ENCODE measurements around the gene LRMDA.

Gene LRMDA

DNA sequence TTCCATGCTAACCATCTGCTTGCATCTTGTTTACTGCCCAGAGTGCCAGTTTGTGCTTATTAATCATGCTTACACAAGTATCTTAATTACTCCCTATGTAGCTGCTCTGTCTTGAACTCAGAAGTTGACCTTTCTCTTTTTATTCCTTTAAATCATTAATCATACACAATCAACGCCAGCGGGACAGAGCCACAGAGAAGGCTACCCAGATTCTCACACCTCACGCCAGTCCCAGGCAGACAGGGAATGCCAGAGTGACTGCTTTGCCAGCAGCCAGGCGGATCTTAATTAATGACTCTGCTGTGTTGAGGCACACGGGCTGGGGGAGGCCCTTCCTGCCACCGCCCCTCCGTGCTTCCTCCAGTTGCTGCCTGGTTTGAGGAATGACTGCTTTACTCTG, 229.4 kb downstream of the LRMDA start:
- Histone ChIP-seq H3K27me3 (ENCODE audit: control insufficient read depth, insufficient read depth, low read length) (no peaks in the 10 kb centered on the region), H3K36me3 (ENCODE audit: control insufficient read depth, insufficient read depth, low read length) (no peaks in the 10 kb centered on the region), H3K27ac (ENCODE audit: low read length) (no peak overlapping the region), H3K4me3 (ENCODE audit: low read length) (no peak overlapping the region), H3K9me3 (ENCODE audit: control insufficient read depth, insufficient read depth, low read length) (no peaks in the 10 kb centered on the region), H3K4me1 (ENCODE audit: control insufficient read depth, insufficient read depth, low read length) (no peaks in the 10 kb centered on the region)
- no CpG with 5 or more reads among the region's 7 CpGs for WGBS (ENCODE audit: insufficient coverage, insufficient read length)
- DNase-seq (ENCODE audit: low read depth, low spot score) = no peak

DNA sequence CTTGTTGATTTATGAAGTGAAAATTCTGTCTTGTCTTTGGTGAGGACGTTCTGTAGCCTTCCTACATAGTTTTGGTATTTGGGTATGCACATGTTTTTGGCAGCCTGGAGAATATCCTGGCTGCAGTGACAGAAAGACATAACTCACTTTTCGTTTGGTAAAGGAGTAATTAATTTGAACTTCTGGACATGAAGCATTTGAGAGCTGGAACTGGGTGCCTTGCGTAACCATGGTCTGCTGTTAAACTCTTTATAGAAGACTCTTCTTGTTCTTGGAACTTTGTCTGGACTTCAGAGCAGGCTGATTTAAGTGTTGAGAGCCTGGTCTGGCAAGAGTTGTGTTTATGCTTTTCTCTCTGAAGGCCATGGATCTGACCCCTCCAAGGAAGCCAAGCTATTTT, 231.3 kb downstream of the LRMDA start:
- Histone ChIP-seq H3K27me3 (ENCODE audit: control insufficient read depth, insufficient read depth, low read length) (no peaks in the 10 kb centered on the region), H3K9me3 (ENCODE audit: control insufficient read depth, insufficient read depth, low read length) (no peaks in the 10 kb centered on the region), H3K36me3 (ENCODE audit: control insufficient read depth, insufficient read depth, low read length) (no peaks in the 10 kb centered on the region), H3K4me3 (ENCODE audit: low read length) (no peak overlapping the region), H3K4me1 (ENCODE audit: control insufficient read depth, insufficient read depth, low read length) (no peaks in the 10 kb centered on the region), H3K27ac (ENCODE audit: low read length) (no peak overlapping the region)
- no peak for DNase-seq (ENCODE audit: low read depth, low spot score)
- no CpG with 5 or more reads among the region's 3 CpGs for WGBS (ENCODE audit: insufficient coverage, insufficient read length)

DNA sequence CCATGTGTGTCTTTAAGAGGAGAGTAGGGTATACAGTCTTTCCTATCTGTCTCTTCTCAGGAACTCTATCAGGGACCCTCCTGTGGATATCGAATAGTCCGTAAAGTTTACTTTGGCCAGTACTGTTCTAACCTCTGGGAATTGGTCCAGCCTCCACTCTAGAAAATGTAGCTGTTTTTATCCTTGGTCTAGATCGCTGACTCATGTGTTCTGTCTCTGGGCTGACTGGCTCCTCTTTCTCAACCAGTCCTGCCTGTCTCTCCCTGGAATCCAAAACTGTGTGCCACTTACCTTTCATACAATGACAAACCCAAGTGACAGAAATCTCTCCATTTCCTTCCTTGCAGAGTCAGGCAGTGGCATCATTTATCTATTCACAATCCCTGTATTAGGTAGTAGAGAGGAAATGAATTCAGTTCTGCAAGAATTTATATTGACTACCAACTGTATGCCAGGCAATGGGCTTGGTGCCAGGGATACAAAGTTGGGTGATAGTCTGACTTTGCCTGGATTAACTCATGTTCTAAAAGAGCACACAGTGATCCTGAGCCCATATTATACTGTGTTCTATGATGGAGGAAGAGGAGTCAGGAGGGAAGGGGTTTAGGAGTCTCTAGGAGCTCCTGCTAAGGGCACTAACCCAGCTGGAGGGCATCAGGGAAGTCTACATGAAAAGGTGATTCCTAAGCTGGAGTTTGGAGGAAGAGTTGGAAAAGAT, 232.7 kb downstream of the LRMDA start:
- no peaks in the 10 kb centered on the region; the same call in 1 of the 2 replicates for H3K27me3 ChIP-seq (ENCODE audit: control insufficient read depth, insufficient read depth, low read length)
- DNase-seq (ENCODE audit: low read depth, low spot score) = no peak
- no peaks in the 10 kb centered on the region for H3K36me3 ChIP-seq (ENCODE audit: control insufficient read depth, insufficient read depth, low read length)
- H3K4me1 ChIP-seq (ENCODE audit: control insufficient read depth, insufficient read depth, low read length) = no peaks in the 10 kb centered on the region
- no CpG with 5 or more reads among the region's 3 CpGs for WGBS (ENCODE audit: insufficient coverage, insufficient read length)
- no peaks in the 10 kb centered on the region for H3K9me3 ChIP-seq (ENCODE audit: control insufficient read depth, insufficient read depth, low read length)
- no peak overlapping the region for H3K27ac ChIP-seq (ENCODE audit: low read length)
- no peak overlapping the region for H3K4me3 ChIP-seq (ENCODE audit: low read length)

DNA sequence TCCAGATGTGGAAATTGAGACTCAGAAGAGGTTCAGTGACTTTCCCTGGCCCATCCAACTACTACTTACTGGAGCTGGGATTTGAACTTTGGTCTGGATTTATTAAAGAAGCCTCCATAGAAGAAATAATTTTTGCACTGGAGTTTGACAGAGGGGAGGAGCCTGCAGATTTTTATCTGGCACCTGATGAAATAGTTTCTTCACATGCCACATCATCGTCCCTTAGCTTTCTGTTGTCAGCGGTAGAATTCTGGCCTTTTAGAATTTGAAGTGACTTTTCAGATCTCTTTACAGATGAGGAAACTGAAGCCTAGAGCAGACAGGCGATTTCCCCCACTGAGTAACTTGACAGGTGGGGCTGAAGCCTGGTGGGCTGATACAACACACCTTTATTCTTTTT, 233.5 kb downstream of the LRMDA start:
- Histone ChIP-seq H3K4me1 (ENCODE audit: control insufficient read depth, insufficient read depth, low read length) (no peaks in the 10 kb centered on the region), H3K36me3 (ENCODE audit: control insufficient read depth, insufficient read depth, low read length) (no peaks in the 10 kb centered on the region), H3K9me3 (ENCODE audit: control insufficient read depth, insufficient read depth, low read length) (no peaks in the 10 kb centered on the region), H3K27me3 (ENCODE audit: control insufficient read depth, insufficient read depth, low read length) (no peaks in the 10 kb centered on the region; the same call in 1 of the 2 replicates), H3K27ac (ENCODE audit: low read length) (no peak overlapping the region), H3K4me3 (ENCODE audit: low read length) (no peak overlapping the region)
- DNase-seq (ENCODE audit: low read depth, low spot score) = no peak
- no CpG with 5 or more reads among the region's 3 CpGs for WGBS (ENCODE audit: insufficient coverage, insufficient read length)

DNA sequence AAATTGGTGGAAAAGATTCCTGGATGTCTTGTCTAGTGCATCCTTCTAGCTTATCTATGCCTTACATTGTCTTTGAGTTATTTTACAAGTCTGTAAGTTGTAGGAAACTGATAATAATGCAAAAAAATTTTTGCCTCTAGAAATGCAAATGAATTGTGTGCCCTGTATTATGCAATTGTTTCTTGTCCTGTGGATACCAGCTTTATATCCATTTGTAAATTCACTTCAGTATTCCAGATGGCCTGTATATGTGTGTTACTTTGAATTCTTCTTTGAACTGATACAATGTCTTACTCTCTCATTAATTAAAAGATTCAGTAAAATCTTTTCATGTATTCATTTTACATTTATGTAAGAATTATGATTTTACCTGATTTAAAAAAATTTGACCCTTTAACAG, 234.3 kb downstream of the LRMDA start:
- Histone ChIP-seq H3K4me1 (ENCODE audit: control insufficient read depth, insufficient read depth, low read length) (no peaks in the 10 kb centered on the region), H3K36me3 (ENCODE audit: control insufficient read depth, insufficient read depth, low read length) (no peaks in the 10 kb centered on the region), H3K9me3 (ENCODE audit: control insufficient read depth, insufficient read depth, low read length) (no peaks in the 10 kb centered on the region), H3K4me3 (ENCODE audit: low read length) (no peak overlapping the region), H3K27me3 (ENCODE audit: control insufficient read depth, insufficient read depth, low read length) (no peaks in the 10 kb centered on the region; the same call in 1 of the 2 replicates), H3K27ac (ENCODE audit: low read length) (no peak overlapping the region)
- no peak for DNase-seq (ENCODE audit: low read depth, low spot score)

DNA sequence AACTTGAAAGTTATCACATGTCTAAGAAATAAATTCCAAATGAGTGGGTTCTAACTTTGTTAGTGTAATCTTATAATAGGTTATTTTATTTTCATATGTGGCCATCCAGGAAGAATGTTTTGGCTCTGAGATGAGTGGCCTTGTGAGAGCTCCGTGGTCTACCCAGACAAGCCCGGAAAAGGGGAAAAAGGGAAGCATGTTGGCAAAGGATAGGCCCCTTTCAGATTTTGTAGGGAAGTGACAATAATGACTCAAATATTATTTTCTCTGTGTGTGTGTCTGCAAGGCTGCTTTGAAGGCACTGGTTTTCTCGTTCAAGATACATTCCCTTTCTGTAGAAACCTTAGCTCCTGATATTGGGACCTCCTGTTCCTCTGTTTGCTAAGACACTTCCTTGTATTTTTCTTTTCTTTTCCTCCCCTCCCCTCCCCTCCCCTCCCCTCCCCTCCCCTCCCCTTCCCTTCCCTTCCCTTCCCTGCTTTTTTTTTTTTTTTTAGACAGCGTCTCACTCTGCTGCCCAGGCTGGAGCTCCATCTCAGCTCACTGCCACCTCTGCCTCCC, 240.8 kb downstream of the LRMDA start:
- Histone ChIP-seq H3K27ac (ENCODE audit: low read length) (no peak overlapping the region), H3K9me3 (ENCODE audit: control insufficient read depth, insufficient read depth, low read length) (no peaks in the 10 kb centered on the region), H3K4me3 (ENCODE audit: low read length) (no peak overlapping the region), H3K4me1 (ENCODE audit: control insufficient read depth, insufficient read depth, low read length) (no peaks in the 10 kb centered on the region), H3K27me3 (ENCODE audit: control insufficient read depth, insufficient read depth, low read length) (no peaks in the 10 kb centered on the region; the same call in 1 of the 2 replicates), H3K36me3 (ENCODE audit: control insufficient read depth, insufficient read depth, low read length) (no peaks in the 10 kb centered on the region)
- no CpG with 5 or more reads among the region's 4 CpGs for WGBS (ENCODE audit: insufficient coverage, insufficient read length)
- DNase-seq (ENCODE audit: low read depth, low spot score) = no peak

DNA sequence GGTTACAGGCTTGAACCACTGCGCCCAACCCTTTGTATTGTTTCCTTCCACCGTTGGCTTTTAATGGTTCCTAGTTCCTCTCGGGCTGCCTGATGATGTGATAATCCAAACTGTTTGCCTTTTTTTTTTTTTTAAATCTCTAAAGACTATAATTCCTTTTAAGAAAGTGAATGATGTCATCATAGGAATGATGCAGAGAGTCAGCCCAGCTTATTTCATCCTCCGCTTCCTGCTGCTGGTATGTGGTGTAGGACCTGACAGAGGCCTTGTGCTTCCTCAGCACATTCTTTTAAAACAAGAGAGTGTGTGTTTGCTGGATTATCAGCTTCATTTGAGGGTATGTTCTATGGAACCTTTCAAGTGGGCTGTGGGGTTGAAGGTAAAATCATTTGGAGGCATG, 241.4 kb downstream of the LRMDA start:
- Histone ChIP-seq H3K27ac (ENCODE audit: low read length) (no peak overlapping the region), H3K9me3 (ENCODE audit: control insufficient read depth, insufficient read depth, low read length) (no peaks in the 10 kb centered on the region)
- no CpG with 5 or more reads among the region's 4 CpGs for WGBS (ENCODE audit: insufficient coverage, insufficient read length)

DNA sequence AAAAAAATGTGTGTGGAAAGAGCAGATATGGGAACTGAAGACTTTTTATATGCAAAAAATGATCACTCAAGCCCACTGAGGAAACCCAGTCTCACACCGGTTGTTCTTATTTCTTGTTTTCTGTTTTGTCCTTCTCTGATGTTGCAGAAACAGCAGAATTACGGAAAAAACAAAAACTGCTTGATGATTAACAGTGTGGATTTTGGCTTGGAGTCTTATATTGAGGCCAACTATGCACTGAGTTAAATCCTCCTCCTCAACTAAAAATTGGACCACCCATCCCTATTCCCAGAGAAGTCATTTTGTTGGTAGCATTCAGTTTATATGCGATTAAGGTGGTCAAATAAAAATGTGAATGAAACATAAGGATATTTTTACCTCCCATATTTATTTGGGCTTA, 246.1 kb downstream of the LRMDA start:
- WGBS (ENCODE audit: insufficient coverage, insufficient read length) = no CpG with 5 or more reads among the region's 3 CpGs
- DNase-seq (ENCODE audit: low read depth, low spot score) = no peak
- Histone ChIP-seq H3K36me3 (ENCODE audit: control insufficient read depth, insufficient read depth, low read length) (no peaks in the 10 kb centered on the region), H3K9me3 (ENCODE audit: control insufficient read depth, insufficient read depth, low read length) (no peaks in the 10 kb centered on the region), H3K27ac (ENCODE audit: low read length) (no peak overlapping the region), H3K27me3 (ENCODE audit: control insufficient read depth, insufficient read depth, low read length) (no peaks in the 10 kb centered on the region), H3K4me1 (ENCODE audit: control insufficient read depth, insufficient read depth, low read length) (no peaks in the 10 kb centered on the region), H3K4me3 (ENCODE audit: low read length) (no peak overlapping the region)

More for the DNA sequence above, 241.4 kb downstream of the LRMDA start:
- no peak for DNase-seq (ENCODE audit: low read depth, low spot score)
- no peaks in the 10 kb centered on the region for H3K36me3 ChIP-seq (ENCODE audit: control insufficient read depth, insufficient read depth, low read length)
- no peaks in the 10 kb centered on the region for H3K4me1 ChIP-seq (ENCODE audit: control insufficient read depth, insufficient read depth, low read length)
- H3K4me3 ChIP-seq (ENCODE audit: low read length) = no peak overlapping the region
- H3K27me3 ChIP-seq (ENCODE audit: control insufficient read depth, insufficient read depth, low read length) = no peaks in the 10 kb centered on the region; the same call in 1 of the 2 replicates

DNA sequence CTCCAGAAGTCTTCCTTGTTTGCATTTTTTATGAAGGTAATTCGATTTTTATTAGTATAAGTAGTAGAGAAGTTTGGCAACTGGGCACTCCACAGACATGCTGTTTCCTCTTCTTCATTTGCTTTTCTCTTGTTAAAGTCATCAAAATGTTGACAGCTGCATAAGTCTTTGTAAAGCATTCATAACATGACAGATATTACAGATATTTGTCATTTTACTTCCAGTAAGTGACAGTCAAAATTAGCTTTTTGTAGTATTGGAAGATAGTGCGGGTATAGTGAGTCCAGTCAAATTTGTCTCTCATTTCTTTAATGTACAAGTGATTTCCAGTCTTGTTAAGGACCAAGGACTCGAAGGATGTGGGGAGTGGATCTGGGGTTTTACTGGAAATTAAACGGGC, 247.1 kb downstream of the LRMDA start:
- DNase-seq (ENCODE audit: low read depth, low spot score) = no peak
- Histone ChIP-seq H3K4me1 (ENCODE audit: control insufficient read depth, insufficient read depth, low read length) (no peaks in the 10 kb centered on the region), H3K4me3 (ENCODE audit: low read length) (no peak overlapping the region), H3K9me3 (ENCODE audit: control insufficient read depth, insufficient read depth, low read length) (no peaks in the 10 kb centered on the region), H3K36me3 (ENCODE audit: control insufficient read depth, insufficient read depth, low read length) (no peaks in the 10 kb centered on the region), H3K27ac (ENCODE audit: low read length) (no peak overlapping the region), H3K27me3 (ENCODE audit: control insufficient read depth, insufficient read depth, low read length) (no peaks in the 10 kb centered on the region)
- WGBS (ENCODE audit: insufficient coverage, insufficient read length) = no CpG with 5 or more reads among the region's 4 CpGs

DNA sequence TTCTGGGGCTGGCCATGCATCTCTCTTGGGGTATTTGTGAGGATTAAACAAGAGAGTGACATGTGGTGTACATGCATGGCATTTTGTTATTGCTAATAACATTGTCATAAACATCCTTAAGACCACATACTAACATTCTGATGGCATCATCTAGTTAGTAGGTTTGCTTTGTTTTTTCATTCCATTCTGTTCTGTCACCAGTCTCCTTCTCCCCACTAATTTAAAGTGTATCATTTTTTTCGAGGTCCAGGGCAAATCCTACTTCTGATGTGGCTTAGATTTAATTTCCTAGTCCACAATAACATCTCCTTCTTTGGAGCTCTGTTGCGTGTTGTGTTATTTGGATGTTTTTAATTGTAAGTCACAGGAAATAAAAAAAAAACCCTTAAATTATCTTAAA, 248.1 kb downstream of the LRMDA start:
- no peaks in the 10 kb centered on the region for H3K36me3 ChIP-seq (ENCODE audit: control insufficient read depth, insufficient read depth, low read length)
- H3K27me3 ChIP-seq (ENCODE audit: control insufficient read depth, insufficient read depth, low read length) = no peaks in the 10 kb centered on the region
- no peak overlapping the region for H3K27ac ChIP-seq (ENCODE audit: low read length)
- no peaks in the 10 kb centered on the region for H3K9me3 ChIP-seq (ENCODE audit: control insufficient read depth, insufficient read depth, low read length)
- no peak overlapping the region for H3K4me3 ChIP-seq (ENCODE audit: low read length)
- DNase-seq (ENCODE audit: low read depth, low spot score) = no peak
- no CpG with 5 or more reads among the region's 2 CpGs for WGBS (ENCODE audit: insufficient coverage, insufficient read length)
- no peaks in the 10 kb centered on the region for H3K4me1 ChIP-seq (ENCODE audit: control insufficient read depth, insufficient read depth, low read length)

DNA sequence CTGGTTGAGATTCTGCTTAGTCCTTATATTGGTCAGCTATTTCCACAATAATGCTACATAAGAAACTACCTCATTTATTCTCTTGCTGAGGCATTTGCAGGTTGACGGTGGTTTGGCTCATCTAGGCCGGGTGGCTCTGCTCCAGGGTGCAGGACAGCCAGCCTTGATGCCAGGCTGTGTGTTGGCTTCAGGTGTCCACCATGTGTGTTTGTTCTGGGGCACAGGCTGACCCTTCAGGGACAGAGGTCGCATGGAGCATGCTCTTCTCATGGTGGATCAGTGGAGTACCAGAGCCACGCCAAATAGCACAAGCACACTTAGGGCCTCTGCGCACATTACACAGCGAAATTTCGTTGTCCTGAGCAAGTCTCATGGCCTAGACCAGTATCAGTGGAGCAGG, 249.9 kb downstream of the LRMDA start:
- Histone ChIP-seq H3K36me3 (ENCODE audit: control insufficient read depth, insufficient read depth, low read length) (no peaks in the 10 kb centered on the region), H3K4me1 (ENCODE audit: control insufficient read depth, insufficient read depth, low read length) (no peaks in the 10 kb centered on the region), H3K27me3 (ENCODE audit: control insufficient read depth, insufficient read depth, low read length) (no peaks in the 10 kb centered on the region), H3K27ac (ENCODE audit: low read length) (no peak overlapping the region), H3K4me3 (ENCODE audit: low read length) (no peak overlapping the region), H3K9me3 (ENCODE audit: control insufficient read depth, insufficient read depth, low read length) (no peaks in the 10 kb centered on the region)
- no CpG with 5 or more reads among the region's 7 CpGs for WGBS (ENCODE audit: insufficient coverage, insufficient read length)
- DNase-seq (ENCODE audit: low read depth, low spot score) = no peak

Data from iPS DF 6.9 (cell line).